ENCODE data around the gene LRRC1. TPM values are rescaled to one million over a fixed set of nuclear protein-coding genes. Genes with fewer than 3 reads are reported as not detected.

Gene LRRC1
- total and polyA plus RNA-seq, 10 of the 15 experiments (the other 5 are each of a cell fraction or from before 2014, with no cell fraction given) = 0.35 to 9.3 (median 0.63) TPM

DNA sequence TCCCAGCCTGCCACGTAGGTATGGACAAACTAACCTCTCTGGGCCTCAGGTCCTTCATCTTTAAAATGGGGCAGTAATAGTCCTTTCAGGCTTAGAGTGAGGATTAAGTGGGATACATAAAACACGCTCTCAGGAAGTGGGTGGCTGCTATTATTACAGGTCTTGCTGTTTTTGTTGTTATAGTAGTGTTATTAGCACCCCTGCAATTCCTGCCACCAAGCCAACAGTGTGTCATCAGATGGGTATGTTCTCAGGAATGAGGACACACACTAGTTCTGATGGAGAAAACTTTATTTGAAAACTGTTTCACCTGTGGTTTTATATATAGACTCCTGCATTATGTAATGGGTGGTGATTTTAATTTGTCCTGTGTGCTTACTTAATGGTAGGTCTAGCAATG, 131.7 kb downstream of the LRRC1 start (continued):
- TF ChIP-seq, protein P1, sequence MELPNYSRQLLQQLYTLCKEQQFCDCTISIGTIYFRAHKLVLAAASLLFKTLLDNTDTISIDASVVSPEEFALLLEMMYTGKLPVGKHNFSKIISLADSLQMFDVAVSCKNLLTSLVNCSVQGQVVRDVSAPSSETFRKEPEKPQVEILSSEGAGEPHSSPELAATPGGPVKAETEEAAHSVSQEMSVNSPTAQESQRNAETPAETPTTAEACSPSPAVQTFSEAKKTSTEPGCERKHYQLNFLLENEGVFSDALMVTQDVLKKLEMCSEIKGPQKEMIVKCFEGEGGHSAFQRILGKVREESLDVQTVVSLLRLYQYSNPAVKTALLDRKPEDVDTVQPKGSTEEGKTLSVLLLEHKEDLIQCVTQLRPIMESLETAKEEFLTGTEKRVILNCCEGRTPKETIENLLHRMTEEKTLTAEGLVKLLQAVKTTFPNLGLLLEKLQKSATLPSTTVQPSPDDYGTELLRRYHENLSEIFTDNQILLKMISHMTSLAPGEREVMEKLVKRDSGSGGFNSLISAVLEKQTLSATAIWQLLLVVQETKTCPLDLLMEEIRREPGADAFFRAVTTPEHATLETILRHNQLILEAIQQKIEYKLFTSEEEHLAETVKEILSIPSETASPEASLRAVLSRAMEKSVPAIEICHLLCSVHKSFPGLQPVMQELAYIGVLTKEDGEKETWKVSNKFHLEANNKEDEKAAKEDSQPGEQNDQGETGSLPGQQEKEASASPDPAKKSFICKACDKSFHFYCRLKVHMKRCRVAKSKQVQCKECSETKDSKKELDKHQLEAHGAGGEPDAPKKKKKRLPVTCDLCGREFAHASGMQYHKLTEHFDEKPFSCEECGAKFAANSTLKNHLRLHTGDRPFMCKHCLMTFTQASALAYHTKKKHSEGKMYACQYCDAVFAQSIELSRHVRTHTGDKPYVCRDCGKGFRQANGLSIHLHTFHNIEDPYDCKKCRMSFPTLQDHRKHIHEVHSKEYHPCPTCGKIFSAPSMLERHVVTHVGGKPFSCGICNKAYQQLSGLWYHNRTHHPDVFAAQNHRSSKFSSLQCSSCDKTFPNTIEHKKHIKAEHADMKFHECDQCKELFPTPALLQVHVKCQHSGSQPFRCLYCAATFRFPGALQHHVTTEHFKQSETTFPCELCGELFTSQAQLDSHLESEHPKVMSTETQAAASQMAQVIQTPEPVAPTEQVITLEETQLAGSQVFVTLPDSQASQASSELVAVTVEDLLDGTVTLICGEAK (IDR thresholded peaks at IDR 0.05; ENCODE audit: borderline replicate concordance) = no peak
- TF ChIP-seq, protein P2, sequence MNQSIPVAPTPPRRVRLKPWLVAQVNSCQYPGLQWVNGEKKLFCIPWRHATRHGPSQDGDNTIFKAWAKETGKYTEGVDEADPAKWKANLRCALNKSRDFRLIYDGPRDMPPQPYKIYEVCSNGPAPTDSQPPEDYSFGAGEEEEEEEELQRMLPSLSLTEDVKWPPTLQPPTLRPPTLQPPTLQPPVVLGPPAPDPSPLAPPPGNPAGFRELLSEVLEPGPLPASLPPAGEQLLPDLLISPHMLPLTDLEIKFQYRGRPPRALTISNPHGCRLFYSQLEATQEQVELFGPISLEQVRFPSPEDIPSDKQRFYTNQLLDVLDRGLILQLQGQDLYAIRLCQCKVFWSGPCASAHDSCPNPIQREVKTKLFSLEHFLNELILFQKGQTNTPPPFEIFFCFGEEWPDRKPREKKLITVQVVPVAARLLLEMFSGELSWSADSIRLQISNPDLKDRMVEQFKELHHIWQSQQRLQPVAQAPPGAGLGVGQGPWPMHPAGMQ (IDR thresholded peaks at IDR 0.05; ENCODE audit: borderline replicate concordance) = no peak
- TF ChIP-seq ATF7 (IDR thresholded peaks at IDR 0.05; ENCODE audit: low read depth) = no peak
- no peak for TF ChIP-seq SRF (IDR thresholded peaks at IDR 0.05; ENCODE audit: low read depth in 2 of 2, low read length in 2 of 2)
- TF ChIP-seq NFXL1 (IDR thresholded peaks at IDR 0.05; ENCODE audit: borderline replicate concordance) = no peak
- no peak for TF ChIP-seq PAX5 (IDR thresholded peaks at IDR 0.05; ENCODE audit: borderline replicate concordance, low read depth, low read length)

DNA sequence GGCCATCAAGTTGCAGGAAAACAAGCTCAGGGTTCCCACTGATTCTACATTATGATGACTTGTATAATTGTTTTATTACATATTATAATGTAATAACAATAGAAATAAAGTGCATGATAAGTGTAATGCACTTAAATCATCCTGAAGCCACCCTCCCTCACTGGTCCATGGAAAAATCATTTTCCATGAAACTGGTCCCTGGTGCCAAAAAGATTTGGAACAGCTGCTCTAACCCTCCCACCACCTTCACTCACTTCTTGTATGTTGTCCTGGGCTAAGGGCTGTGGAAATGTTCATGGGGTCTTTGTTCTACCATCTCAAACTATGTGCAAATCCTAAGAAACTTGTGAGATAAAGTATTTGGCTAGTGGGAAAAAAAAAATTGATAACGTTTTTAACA, 133.8 kb downstream of the LRRC1 start:
- no TSS peak for BruUV-seq (replicated peaks)
- no peaks in the 10 kb centered on the region for H3K9me3 ChIP-seq (replicated peaks; ENCODE audit: control insufficient read depth, insufficient read depth, low read length)
- 0% methylated on average over 1 of the region's 1 CpG for WGBS (ENCODE audit: insufficient coverage, insufficient replicate concordance, low lambda C conversion rate, missing lambda C conversion rate)
- DNase-seq (ENCODE audit: low read depth, low spot score) = no peak
- no peak overlapping the region for H3K4me2 ChIP-seq (ENCODE audit: control insufficient read depth, insufficient read depth)
- TF ChIP-seq NFYA (IDR thresholded peaks at IDR 0.05; ENCODE audit: borderline replicate concordance, low read depth, low read length) (no peak), CREB1 (IDR thresholded peaks at IDR 0.05; ENCODE audit: low read depth) (no peak), POLR2A (IDR thresholded peaks at IDR 0.05; ENCODE audit: low read depth, low read length) (no peak), KAT2A (conservative IDR thresholded peaks at IDR 0.05; ENCODE audit: control insufficient read depth, low read depth, low read length) (no peak)
- TF ChIP-seq, protein P3, sequence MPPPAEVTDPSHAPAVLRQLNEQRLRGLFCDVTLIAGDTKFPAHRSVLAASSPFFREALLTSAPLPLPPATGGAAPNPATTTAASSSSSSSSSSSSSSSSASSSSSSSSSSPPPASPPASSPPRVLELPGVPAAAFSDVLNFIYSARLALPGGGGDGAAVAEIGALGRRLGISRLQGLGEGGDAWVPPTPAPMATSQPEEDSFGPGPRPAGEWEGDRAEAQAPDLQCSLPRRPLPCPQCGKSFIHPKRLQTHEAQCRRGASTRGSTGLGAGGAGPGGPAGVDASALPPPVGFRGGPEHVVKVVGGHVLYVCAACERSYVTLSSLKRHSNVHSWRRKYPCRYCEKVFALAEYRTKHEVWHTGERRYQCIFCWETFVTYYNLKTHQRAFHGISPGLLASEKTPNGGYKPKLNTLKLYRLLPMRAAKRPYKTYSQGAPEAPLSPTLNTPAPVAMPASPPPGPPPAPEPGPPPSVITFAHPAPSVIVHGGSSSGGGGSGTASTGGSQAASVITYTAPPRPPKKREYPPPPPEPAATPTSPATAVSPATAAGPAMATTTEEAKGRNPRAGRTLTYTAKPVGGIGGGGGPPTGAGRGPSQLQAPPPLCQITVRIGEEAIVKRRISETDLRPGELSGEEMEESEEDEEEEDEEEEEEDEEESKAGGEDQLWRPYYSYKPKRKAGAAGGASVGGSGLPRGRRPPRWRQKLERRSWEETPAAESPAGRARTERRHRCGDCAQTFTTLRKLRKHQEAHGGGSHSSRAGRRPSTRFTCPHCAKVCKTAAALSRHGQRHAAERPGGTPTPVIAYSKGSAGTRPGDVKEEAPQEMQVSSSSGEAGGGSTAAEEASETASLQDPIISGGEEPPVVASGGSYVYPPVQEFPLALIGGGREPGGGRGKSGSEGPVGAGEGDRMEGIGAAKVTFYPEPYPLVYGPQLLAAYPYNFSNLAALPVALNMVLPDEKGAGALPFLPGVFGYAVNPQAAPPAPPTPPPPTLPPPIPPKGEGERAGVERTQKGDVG (CRISPR knock-in tag; IDR thresholded peaks at IDR 0.05) = no peak
- TF ChIP-seq, protein P4, sequence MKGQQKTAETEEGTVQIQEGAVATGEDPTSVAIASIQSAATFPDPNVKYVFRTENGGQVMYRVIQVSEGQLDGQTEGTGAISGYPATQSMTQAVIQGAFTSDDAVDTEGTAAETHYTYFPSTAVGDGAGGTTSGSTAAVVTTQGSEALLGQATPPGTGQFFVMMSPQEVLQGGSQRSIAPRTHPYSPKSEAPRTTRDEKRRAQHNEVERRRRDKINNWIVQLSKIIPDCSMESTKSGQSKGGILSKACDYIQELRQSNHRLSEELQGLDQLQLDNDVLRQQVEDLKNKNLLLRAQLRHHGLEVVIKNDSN (IDR thresholded peaks at IDR 0.05; ENCODE audit: borderline replicate concordance, extremely low read length, insufficient read depth, low read depth, low read length) = no peak
- intact Hi-C loops (cut with micrococcal nuclease; ENCODE audit: unreplicated experiment) (no loop called here), in situ Hi-C loops (cut with MboI) (no loop called here)
- no peaks in the 10 kb centered on the region for H3K27me3 ChIP-seq (replicated peaks in 1 of 2; ENCODE audit: control insufficient read depth in 2 of 2, insufficient read depth in 2 of 2, low read length in 1 of 2)
- ChIA-PET SMC1A (ENCODE audit: uncharacterized antibody, unreplicated experiment) (interaction anchor here (0.6 to 0.7 kb wide), 2 partner anchors 183 to 456 kb away, joined by 3 read pairs; no protein-coding TSS in a partner anchor), CTCF (interaction anchor here (0.6 kb wide), 1 partner anchor 215 kb away, joined by 3 read pairs; no protein-coding TSS in a partner anchor), RAD21 (ENCODE audit: unreplicated experiment) (no interaction called here), POLR2A (no interaction called here)
- no peak for FAIRE-seq
- H4K20me1 ChIP-seq (ENCODE audit: control insufficient read depth, insufficient read depth) = no peaks in the 10 kb centered on the region
- H3K36me3 ChIP-seq (ENCODE audit: control insufficient read depth in 2 of 2, insufficient read depth in 2 of 2, low read length in 1 of 2) = no peaks in the 10 kb centered on the region
- no peak overlapping the region for H3K9ac ChIP-seq (ENCODE audit: control insufficient read depth, insufficient read depth, low read length)
- H3K4me3 ChIP-seq = no peak overlapping the region
- H3K27ac ChIP-seq (ENCODE audit: control insufficient read depth, insufficient read depth) = no peak overlapping the region
- no peak overlapping the region for H2AFZ ChIP-seq (ENCODE audit: control insufficient read depth, low read depth, low read length)
- H3K4me1 ChIP-seq (ENCODE audit: control insufficient read depth, insufficient read depth, low read length) = no peaks in the 10 kb centered on the region
- no peak for ATAC-seq
- H3K79me2 ChIP-seq (ENCODE audit: control insufficient read depth, insufficient read depth, low read length) = no peaks in the 10 kb centered on the region

Data from GM12878 (cell line).